GM18870 (cell line): ENCODE measurements around the gene ACSL4.
A peak's percentile ranks its signal among the peaks of the same experiment; 100 is the strongest.
"Not testable (repeated sequence)": the region's sequence is repeated elsewhere in the genome, so short reads cannot be mapped to it uniquely, and the experiment has no call there.

Source experiments
- ATAC-seq: cut with Tn5 transposase; IDR thresholded peaks from one replicate; pipeline ENCODE4 v1.9.1; 2021; ENCODE audit warnings: moderate library complexity; ENCODE audit not compliant: unreplicated experiment

The ACSL4 gene

DNA sequence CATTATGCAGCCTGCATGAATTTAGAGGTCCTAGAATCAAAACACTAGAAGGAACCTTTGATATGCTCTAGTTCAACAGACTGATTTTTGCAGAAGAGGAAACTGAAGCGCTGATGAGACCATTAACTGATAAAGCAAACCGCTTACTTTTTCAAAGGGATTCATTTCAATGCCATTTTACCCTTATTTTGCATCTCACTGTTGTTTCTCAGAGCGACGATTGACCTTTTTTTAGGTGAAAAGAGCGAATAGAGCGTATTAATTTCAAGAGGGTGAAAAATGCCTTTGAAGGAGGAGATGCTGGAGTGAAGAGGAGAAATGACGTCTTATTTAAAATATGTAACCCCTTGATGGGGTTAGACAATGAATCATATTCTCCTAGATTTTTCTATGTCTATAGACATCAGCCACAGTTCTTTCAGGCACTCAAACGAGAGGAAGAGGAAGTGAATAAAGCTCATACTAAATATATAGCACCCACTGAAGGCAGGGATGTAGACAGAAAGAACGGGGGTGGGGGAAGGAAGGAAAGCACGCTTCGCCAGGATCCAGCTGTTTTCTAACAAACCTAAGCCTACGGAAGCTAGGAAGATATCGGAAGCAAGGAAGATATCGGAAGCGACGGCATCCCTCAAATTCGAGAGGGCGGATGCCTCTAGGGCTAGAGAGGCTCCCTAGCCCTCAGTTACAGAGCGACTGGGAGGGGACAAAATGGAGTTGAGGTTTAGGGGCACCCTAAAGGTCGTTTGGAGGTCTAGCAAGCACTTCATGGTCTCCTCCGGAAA is 848 bp downstream of the ACSL4 start:
- no peak for ATAC-seq

DNA sequence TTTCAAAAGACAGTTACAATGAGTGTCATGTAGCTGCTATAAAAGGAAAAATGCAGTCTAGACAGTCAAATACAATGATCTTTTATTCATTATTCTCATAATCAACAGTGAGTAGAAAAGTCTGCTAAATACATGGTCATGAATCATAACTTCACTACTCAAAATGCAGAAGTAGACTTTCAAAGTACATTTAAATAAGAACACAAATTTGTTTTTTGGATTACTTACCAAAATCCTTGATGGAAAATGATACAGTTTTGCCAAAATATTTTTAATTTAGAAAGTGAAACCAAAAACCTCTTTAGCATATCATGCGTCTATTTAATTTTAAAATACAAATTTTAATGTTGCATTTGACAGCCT is 4.9 kb downstream of the ACSL4 start:
- ATAC-seq = no peak

DNA sequence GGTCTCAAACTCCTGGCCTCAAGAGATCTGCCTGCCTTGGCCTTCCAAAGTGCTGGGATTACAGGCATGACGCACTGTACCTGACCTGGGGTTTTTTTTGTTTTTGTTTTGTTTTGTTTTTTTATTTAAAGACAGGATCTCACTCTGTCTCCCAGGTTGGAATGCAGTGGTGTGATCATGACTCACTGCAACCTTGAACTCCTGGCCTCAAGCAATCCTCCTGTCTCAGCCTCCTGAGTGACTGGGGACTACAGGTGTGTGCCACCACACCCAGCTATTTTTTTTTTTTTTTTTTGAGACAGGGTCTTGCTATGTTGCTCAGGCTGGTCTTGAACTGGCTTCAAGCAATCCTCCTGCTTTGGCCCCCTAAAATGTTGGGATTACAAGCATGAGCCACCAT is 8.1 kb downstream of the ACSL4 start:
- ATAC-seq = not testable (repeated sequence)

DNA sequence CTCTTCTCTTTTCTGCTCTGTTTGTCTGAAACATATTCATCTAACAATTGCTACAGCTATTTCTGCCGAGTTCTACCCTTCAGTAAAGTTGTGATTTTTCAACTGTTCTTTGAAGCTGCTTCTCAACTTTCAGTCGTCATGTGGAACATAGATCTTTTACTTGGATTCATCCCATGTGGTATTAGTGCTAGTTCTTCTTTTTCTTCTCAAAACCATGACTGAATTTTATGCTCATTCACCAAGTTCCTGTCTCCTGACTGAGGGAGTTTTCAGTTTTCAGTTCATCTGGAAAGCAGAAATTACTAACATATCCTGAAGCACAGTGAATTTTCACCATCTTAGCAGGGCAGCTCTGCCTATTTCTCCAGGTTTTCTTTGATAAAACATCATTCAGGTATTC is 12.1 kb downstream of the ACSL4 start:
- no peak for ATAC-seq

DNA sequence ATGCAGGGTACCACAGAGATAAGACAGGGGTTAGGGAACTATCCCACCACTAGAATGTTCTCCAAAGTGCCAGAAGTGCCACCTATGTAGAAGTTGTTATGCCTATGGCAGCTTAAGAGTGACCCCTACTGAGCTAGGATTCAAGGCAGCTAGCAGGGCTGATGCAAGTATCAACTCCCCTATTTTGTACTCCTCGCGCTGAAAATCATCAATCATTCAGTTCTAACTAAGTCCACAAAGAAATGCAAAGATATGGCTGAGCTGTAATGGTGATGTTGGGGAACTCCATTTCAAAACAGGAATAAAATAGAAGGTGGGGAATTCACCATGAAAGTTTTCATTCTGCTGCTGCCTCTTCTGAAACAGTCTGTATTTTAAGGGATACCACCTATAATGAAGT is 13.8 kb downstream of the ACSL4 start:
- no peak for ATAC-seq

DNA sequence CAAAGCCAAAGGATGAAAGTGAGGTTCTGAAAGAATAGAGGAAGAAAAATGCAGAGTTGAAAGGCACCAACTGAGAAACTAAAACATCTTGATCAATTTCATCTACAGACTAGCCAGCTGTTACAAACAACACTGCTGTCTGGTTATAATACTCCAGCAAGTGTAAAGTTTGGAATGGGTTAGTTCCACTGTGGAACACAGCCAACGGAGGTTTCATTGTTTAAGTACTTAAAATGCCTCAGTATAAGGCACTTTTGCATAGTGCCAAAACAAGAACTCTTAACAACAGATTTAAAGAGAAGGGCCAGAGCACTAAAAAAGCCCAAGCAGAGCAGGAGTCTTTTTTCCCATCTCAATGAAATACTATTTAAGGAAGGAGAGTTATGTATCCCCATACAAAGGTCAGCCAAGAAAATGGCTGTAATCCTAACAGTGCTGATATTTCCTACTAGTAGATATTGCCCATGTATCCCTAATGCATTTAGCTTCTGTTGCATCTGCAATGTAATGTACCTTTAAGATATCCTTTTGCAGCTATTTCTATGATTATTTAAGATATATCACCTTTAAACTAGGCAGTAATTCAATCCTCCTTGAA is 16.5 kb downstream of the ACSL4 start:
- no peak for ATAC-seq

DNA sequence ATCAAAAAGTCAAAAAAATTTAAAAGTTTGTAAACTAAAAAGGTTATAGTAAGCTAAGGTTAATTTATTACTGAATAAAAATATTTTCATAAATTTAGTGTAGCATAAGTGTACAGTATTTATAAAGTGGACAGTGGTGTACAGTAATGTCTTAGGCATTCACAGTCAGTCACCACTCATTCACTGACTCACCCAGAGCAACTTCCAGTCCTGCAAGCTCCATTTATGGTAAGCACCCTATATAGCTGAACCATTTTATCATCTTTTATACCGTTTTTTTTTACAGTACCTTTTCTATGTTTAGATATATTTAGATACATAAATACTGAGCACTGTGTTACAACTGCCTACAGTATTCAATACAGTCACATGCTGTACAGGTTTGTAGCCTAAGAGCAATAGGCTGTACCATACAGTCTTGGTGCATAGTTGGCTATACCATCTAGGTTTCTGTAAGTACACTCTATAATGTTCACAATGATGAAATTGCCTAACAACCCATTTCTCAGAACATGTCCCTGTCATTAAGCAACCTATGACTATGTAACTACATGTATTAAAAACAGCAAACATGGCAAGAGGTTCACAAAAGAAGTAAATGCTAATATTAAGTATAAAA is 18.6 kb downstream of the ACSL4 start:
- no peak for ATAC-seq

DNA sequence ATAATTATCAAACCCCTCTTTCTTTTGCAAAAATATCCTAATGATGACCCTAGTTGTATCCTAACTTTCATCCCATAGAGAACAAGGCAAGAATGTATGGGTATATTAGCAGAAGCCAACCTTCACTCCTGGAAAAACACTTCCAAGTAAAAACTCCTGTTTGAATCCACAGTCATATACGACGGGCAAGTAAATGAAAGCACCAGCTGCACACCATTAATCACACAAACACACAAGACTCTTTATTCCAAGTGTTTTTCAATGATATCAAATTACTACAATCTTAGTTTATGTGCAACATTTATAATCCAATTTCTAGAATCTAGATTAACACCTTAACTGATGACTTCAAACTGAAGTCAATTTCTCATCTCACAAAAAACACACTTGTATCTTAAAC is 22.9 kb downstream of the ACSL4 start:
- ATAC-seq = no peak

DNA sequence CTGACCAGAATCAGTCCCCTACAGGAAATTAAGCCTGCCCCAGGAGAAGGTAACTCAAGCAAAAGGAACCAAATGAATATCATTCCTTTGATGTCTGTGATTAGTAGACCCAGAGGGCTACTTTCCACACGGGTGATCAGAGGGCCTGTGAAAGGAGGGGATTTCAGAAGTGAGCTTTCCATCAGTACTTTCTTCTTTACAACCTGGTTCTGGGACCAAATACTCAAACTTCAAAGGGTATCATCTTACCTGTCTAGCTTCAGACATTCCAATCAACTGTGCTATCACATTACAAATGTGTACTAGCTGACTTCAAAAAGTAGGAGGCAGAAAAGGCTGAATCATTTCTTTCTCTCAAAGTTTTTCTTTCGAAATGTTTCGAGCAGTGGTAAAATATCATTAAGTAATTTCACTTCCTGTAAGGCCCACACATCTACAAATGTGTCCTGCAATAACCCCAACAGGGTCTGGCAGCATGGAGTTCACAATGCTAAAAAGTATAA is 23.9 kb downstream of the ACSL4 start:
- ATAC-seq = peak; percentile 50

DNA sequence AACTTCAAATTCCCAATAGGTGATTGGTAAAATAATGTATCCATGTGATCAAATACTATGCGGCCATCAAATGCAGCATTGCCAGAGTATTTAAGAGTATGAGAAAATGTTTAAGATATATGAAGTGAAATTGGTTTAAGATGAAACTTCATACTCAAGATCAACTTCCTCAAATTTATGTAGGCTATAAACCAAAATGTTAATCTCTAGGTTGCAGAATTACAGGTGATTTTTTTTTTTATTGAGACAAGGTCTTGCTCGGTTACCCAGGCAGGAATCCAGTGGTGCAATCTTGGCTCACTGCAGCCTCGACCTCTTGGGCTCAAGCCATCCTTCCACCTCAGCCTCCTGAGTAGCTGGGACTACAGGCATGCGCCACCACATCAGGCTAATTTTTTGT is 25.3 kb downstream of the ACSL4 start:
- ATAC-seq = no peak

DNA sequence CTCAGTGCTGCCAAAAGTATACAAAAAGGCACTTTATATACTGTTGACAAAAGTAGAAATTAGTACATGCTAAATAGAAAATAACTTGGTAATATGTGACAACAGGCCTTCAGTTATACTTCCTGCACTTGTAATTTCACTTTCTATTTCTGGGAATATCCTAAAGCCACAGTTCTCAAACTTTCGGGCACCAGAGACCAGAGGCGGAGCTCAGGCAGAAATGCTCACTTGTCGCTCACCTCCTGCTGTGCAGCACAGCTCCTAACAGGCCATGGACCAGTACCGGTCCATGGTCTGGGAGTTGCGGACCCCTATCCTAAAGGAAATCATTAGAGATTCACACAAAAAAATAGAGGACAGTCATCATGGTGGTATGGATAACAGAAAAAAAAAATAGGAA is 25.7 kb downstream of the ACSL4 start:
- ATAC-seq = no peak

DNA sequence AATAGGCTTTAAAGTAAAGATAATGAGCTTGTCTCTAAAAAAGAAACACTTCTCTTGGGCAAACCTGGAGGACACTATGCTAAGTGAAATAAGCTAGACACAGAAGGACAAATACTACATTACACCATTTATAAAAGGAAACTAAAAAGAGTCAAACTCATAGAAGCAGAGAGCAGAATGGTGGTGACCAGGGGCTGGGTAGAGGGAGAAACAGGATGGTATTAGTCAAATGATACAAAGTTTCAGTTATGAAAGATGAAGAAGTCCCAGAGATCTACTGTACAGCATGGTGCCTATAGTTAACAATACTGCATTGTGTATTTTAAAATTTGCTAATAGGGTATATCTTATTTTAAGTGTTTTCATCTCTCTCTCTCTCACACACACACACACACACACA is 28.5 kb downstream of the ACSL4 start:
- ATAC-seq = peak; percentile 88

DNA sequence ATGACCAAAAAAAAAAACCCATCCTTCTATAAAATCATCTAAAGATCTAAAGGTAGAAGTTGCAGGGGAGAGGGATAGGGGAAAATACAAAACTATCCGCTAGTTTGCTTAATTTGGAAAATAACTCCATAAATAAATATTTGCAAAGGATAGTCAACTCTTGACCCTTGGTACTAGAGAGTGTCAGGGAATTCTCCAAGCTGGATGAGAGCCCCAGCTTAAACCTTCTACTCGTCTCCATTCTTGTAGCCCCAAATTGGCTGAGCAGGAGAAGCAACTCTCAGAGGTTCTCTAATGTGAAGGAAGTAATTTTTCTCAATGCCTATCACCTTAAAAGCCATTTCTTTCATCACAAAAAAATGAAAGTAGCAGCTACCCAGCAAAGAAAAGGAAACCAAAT is 35.2 kb downstream of the ACSL4 start:
- ATAC-seq = no peak

DNA sequence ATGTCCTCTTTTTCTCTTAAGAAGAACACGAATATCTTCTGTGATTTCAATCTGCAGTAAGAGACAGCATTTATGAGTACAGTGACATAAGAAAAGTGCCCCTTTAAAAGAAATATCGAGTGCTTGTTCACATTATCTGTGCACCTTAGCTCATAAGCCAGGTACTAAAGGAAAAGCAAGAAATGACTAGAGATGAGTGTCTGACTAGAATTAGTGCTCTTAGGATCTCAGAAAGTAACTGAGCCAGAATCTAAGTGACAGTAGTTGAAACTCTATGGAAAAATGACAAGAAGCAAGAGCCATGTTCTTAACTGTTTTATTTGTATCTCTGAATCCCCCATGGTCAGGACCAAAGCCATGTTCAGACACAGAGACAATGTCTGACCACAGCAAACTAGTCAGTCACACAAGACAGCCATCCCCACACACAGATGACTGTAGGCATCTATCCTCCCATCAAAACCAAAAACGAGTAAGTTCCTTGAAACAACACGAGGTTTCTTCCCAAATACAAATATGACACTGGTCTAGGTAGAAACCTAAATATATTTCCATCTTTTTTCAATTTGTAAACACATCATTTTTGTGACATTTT is 36.8 kb downstream of the ACSL4 start:
- no peak for ATAC-seq

DNA sequence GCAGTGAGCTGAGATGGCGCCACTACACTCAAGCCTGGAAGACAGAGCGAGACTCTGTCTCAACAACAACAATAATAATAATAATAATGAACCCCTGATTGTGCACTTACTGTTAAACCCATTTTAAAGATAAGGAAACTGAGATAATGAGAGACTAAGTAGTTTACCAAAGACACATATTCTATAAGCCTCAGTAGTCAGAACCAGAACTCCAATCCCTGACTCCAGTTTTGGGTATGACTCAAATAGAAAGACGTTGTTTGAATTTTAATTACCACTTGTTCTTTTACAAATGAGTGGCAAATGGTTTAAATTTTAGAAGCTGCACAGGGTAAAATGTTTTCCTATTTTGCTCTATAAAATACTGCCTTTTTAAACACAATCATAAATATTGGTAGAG is 37.4 kb downstream of the ACSL4 start:
- no peak for ATAC-seq

DNA sequence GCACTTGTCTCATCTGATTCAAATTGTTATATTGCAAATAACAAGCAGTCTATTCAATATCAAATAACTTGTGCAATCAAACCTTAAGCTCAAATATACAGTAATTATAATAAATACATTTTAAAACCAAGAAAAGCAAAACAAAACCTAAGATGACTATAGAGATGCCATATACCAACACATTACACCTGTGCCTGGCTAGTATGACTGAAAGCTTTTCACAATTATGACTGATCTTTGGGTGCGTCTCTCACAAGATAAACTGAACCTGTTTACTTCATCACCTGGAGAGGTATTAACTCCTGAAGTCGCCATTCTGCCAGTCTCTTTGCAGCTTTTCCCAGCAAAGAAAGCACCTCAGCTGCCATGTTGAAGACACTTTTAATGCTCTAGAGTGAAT is 41.3 kb downstream of the ACSL4 start:
- no peak for ATAC-seq

DNA sequence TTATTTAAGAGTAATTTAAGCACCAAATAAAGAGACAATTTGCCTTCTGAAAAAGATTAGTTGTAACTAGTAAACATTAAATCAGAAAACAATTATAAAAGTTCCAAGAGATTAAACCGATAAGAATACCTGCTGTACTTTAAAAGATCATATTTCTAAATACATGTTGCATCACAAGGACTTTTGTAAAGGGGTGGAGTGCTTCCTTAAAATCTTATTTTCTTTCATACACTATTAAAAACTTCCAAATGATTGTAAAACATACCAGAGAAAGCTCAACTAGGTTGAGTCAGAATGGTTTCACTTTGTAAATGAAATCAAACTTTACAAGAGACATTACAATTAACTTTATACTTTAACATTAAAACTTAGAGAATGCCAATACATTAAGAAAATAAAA is 41.8 kb downstream of the ACSL4 start:
- ATAC-seq = no peak

DNA sequence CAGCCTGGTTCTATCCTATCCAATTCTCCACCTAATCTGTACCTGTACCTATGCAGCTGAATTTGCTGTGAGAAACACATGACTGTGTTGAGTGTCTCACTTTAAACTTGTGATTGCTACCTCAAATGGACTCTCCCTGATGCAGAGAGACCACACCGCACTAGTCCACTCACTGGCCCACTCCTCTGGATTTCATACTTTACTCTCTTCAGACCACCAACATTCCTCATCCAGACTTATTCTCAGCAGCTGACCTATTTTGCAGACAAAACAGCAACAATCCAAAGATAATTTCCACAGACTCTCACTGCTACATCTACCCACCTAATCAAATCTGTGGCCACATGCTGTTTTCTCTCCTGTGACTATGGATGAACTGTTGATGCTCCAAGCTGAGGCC is 45.2 kb downstream of the ACSL4 start:
- no peak for ATAC-seq

DNA sequence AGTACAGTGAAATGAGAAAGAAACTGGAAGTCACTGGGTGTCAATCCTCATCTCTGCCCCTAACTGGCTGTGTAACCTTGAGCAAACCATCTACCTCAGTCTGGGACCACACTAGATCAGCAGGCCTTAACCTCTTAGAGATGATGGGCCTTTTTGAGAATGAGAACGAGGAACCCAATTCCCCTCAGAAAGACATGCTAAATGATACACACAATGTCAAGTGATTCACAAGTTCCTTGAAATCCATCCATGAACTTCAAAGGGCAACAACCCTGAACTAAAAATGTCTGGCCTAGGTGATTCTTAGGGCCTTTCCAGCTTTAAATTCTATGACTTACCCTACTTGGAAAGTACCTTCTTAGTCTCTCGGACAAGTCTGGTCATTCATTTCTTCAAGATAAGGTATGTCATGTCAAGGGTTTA is 47.4 kb downstream of the ACSL4 start:
- ATAC-seq = no peak

DNA sequence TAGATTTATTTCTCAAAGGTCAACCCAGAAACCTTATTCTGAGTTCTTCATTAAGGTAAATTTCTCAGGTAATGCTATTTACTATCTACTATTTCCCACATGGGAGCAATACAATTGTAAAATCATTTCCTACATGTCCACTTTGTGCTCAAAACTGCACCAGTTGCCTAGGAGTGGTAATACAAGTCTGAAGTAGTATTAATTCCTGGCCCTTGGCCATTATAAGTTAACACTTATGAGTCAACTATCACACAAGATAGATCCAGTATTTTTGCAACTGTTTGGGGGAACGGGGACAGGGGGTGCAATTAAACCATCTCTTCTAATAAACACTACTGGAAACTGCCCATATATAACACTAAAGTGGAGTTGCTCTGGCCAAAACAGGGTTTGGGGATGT is 48.9 kb downstream of the ACSL4 start:
- no peak for ATAC-seq

DNA sequence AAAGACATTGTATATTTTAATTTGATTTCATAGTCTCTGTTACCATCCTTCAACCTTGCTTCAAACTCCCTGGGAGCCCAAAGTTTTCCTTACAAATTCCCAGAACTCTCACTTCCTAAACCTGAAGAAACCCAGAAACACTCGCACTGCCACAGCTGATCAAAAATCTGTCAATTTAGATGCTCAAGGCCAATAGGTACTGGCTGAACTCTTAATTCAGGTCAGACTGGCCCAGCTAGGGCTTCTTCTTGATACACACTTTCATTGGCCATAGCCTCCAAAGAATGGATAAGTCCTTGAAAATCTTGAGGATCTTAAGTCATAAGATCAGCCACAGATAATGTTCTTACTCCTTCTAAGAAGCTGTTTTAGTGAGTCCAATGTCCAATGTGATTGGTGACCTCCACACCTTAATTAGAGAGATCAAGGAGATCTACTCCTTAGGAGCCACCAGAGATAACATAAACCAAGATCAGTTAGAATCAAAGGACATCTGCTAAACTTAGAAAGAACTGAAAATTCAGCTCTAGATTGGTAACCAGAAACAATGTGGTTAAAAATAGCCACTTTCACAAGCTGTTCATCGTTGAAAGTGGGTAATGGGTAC is 51.5 kb downstream of the ACSL4 start:
- no peak for ATAC-seq

DNA sequence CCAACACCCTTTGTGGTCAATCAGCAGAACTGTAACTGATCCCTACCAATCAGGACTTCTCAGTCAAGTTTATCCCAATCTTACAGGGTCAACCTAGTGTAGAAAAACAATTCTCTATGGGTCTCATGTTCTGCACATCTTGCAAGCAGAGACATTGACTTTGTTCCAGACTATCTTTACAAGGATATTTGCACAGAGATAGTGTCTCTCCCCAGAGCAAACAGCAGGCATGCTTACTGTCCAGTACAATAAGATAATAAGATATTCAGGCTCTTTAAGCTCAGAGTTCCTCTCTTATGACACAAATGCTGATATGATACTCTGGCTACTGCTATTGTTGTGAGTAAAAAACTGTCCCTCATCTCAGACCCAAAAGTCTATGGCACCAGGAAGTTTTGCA is 53.2 kb downstream of the ACSL4 start:
- ATAC-seq = no peak
